Measurements from ENCODE around the gene TMSB4X. TPM values are rescaled to one million over a fixed set of nuclear protein-coding genes. Genes with fewer than 3 reads are reported as not detected.
"Not testable (repeated sequence)": the region's sequence is repeated elsewhere in the genome, so short reads cannot be mapped to it uniquely, and the experiment has no call there.

The TMSB4X gene
- total RNA-seq, 2 experiments from 2014 or later, result 6,072 to 7,639 TPM

GRCh38 chrX:12973561-12974304 is 1.2 kb upstream of the TMSB4X start:
- peaks cover 47% of the 10 kb centered on the region for H3K36me3 Mint-ChIP-seq
- H3K4me3 Mint-ChIP-seq, result peak overlapping the region; percentile 95
- no peak for ATAC-seq
- H3K9me3 Mint-ChIP-seq (ENCODE audit: low read depth), result no peaks in the 10 kb centered on the region
- peaks cover 37% of the 10 kb centered on the region for H3K4me1 Mint-ChIP-seq
- DNase-seq, result peak; percentile 73
- peak overlapping the region; percentile 98 for H3K27ac Mint-ChIP-seq
- H3K27me3 Mint-ChIP-seq, result no peaks in the 10 kb centered on the region
- CTCF ChIA-PET, result interaction anchor here (0.9 to 17.0 kb wide), 4 partner anchors 20 to 514 kb away, joined by 3 to 206 read pairs (median 52); no protein-coding TSS in a partner anchor

GRCh38 chrX:12974305-12974795 is 560 bp upstream of the TMSB4X start:
- Mint-ChIP-seq H3K4me3 (peak overlapping the region; percentile 95), H3K4me1 (peaks cover 34% of the 10 kb centered on the region), H3K27ac (peak overlapping the region; percentile 98), H3K9me3 (ENCODE audit: low read depth) (no peaks in the 10 kb centered on the region), H3K36me3 (peaks cover 48% of the 10 kb centered on the region), H3K27me3 (no peaks in the 10 kb centered on the region)
- DNase-seq (peak; percentile 72), ATAC-seq (peak; percentile 37)
- CTCF ChIA-PET, result interaction anchor here (0.9 to 17.0 kb wide), 5 partner anchors 21 to 513 kb away, joined by 3 to 206 read pairs (median 10); no protein-coding TSS in a partner anchor

- ATAC-seq (no peak), DNase-seq (no peak)
- no peaks in the 10 kb centered on the region for H3K9me3 Mint-ChIP-seq (ENCODE audit: low read depth)
- H3K27me3 Mint-ChIP-seq, result no peaks in the 10 kb centered on the region
- H3K4me3 Mint-ChIP-seq, result peak overlapping the region; percentile 95
- H3K4me1 Mint-ChIP-seq, result peaks cover 28% of the 10 kb centered on the region
- H3K36me3 Mint-ChIP-seq, result peaks cover 48% of the 10 kb centered on the region
- CTCF ChIA-PET, result interaction anchor here (0.7 to 17.0 kb wide), 5 partner anchors 22 to 113 kb away, joined by 3 to 206 read pairs (median 10); no protein-coding TSS in a partner anchor
- peak overlapping the region; percentile 98 for H3K27ac Mint-ChIP-seq
Observed at GRCh38 chrX:12975670-12975965, 708 bp downstream of the TMSB4X start.

DNA sequence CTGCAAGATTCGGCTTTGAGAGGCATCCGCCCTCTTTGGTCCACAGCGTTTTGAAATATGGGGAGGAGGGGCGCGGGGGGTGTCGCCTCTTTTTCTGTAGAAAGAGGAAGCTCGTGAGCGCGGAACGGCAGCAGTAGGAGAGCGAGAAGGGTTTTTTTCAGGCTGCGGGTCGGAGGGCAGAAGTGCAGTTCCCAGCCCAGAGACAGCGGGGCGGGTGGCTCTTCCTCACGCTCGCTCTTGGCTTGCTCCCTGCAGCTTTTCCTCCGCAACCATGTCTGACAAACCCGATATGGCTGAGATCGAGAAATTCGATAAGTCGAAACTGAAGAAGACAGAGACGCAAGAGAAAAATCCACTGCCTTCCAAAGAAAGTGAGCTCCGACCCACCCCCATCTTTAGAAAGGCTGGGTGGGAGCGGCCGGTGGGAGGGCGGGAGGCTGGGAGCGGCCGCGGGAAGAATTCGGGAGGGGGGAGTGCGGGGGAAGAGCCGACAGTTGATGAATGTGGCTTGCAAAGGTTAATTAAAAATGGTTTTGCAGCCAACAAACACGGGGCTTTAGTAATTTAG is 1.2 kb downstream of the TMSB4X start:
- Mint-ChIP-seq H3K36me3 (peaks cover 48% of the 10 kb centered on the region), H3K27ac (peak overlapping the region; percentile 98), H3K27me3 (no peaks in the 10 kb centered on the region), H3K4me3 (peak overlapping the region; percentile 95), H3K4me1 (peaks cover 27% of the 10 kb centered on the region), H3K9me3 (ENCODE audit: low read depth) (no peaks in the 10 kb centered on the region)
- CTCF ChIA-PET, result interaction anchor here (0.7 to 17.0 kb wide), 5 partner anchors 22 to 113 kb away, joined by 3 to 206 read pairs (median 10); no protein-coding TSS in a partner anchor
- no peak for ATAC-seq
- DNase-seq, result no peak

DNA sequence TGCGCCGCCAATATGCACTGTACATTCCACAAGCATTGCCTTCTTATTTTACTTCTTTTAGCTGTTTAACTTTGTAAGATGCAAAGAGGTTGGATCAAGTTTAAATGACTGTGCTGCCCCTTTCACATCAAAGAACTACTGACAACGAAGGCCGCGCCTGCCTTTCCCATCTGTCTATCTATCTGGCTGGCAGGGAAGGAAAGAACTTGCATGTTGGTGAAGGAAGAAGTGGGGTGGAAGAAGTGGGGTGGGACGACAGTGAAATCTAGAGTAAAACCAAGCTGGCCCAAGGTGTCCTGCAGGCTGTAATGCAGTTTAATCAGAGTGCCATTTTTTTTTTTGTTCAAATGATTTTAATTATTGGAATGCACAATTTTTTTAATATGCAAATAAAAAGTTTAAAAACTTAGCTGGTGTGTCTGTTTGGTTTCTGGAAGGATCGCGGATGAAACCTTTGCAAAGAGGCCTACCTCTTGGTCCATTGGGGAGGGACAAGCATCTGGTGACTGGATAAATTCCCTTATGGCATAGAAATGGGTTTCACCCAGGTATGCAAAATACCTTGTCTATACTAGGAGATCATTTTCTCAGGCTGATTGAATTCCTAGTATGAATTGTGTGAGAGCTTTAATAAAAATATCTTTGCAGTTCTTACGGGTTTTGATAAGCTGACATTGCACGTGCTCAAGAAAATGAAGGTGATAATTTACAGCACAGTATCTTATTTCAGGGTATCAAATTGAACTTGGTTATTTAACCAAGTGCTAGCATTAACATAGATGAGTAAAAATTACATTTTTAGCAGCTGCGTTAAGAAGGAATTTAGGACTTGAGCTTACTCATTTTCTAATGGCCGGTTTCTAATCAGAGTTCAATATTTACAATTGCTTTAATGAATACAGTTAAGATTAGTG is 2.2 kb downstream of the TMSB4X start:
- Mint-ChIP-seq H3K36me3 (peaks cover 46% of the 10 kb centered on the region), H3K27ac (peak overlapping the region; percentile 94), H3K4me1 (peaks cover 33% of the 10 kb centered on the region), H3K4me3 (peak overlapping the region; percentile 95)
- not testable (repeated sequence) for H3K27me3 Mint-ChIP-seq; H3K9me3 Mint-ChIP-seq (ENCODE audit: low read depth); ATAC-seq; DNase-seq
- CTCF ChIA-PET, result interaction anchor here (1.4 to 17.0 kb wide), 4 partner anchors 22 to 112 kb away, joined by 3 to 206 read pairs (median 61); no protein-coding TSS in a partner anchor

DNA sequence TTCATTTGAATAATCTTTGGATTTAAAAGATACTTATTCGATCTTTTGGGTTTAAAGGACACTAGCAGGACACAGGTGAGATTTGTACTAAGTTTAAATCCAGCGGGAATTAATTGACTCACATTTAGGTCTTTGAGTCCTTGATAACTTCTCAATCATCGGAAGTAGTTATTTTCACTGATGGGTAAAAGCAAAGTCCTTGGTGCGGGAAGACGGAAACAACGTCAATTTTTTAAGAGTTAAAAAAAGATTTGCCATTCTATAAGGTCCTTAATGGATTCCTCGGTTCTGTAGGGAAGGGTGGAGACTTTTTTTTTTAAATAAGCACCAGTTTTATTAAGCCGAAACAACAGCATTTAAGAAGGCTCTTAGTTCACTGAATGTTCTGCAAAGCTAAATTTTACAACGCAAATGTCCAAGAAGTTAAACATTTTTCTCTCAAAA is 2.9 kb downstream of the TMSB4X start:
- Mint-ChIP-seq H3K36me3 (peaks cover 41% of the 10 kb centered on the region), H3K4me3 (peak overlapping the region; percentile 95), H3K4me1 (peaks cover 36% of the 10 kb centered on the region), H3K9me3 (ENCODE audit: low read depth) (no peaks in the 10 kb centered on the region), H3K27me3 (no peaks in the 10 kb centered on the region), H3K27ac (peak overlapping the region; percentile 94)
- CTCF ChIA-PET, result interaction anchor here (1.6 to 17.0 kb wide), 6 partner anchors 24 to 111 kb away, joined by 4 to 206 read pairs (median 19); no protein-coding TSS in a partner anchor
- DNase-seq, result no peak
- ATAC-seq, result no peak

- peak; percentile 53 for ATAC-seq
- peak overlapping the region; percentile 95 for H3K4me3 Mint-ChIP-seq
- CTCF ChIA-PET, result interaction anchor here (1.6 to 17.0 kb wide), 6 partner anchors 25 to 111 kb away, joined by 4 to 206 read pairs (median 19); no protein-coding TSS in a partner anchor
Observed at GRCh38 chrX:12978205-12979025, 3.5 kb downstream of the TMSB4X start.

DNA sequence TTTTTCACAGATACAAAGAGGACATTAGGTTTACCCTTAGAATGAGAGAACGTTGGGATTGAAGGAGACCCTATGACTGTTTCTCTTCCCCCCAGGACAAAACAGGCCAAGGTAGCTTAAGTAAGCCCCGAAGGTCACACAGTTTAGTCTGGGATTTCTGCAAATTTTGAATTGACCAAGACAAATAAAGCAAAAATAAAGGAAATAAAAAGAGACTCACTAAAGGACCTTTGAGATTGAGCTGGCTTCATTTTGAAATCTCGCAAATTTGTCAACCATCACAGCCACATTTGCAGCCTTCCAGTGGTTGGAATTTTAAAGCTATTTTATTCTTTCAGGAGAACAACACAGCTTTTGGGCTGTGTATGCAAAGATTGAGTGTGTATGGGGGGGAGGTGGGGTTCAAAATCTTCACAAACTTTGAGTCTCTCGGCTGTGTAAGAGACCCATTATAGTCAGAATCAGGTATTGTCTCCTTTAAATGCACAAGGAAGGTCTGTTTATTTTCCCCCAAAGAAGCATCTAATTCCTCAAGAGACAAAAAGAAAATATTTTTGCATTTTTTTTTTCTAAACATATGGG is 4.2 kb downstream of the TMSB4X start:
- Mint-ChIP-seq H3K27me3 (no peaks in the 10 kb centered on the region), H3K4me3 (peak overlapping the region; percentile 95), H3K36me3 (peaks cover 39% of the 10 kb centered on the region), H3K9me3 (ENCODE audit: low read depth) (no peaks in the 10 kb centered on the region), H3K4me1 (peaks cover 44% of the 10 kb centered on the region), H3K27ac (peak overlapping the region; percentile 94)
- no peak for DNase-seq
- no peak for ATAC-seq
- CTCF ChIA-PET, result interaction anchor here (1.6 to 17.0 kb wide), 7 partner anchors 20 to 110 kb away, joined by 4 to 206 read pairs (median 9); no protein-coding TSS in a partner anchor

More at GRCh38 chrX:12978205-12979025, 3.5 kb downstream of the TMSB4X start:
- no peaks in the 10 kb centered on the region for H3K9me3 Mint-ChIP-seq (ENCODE audit: low read depth)
- no peaks in the 10 kb centered on the region for H3K27me3 Mint-ChIP-seq
- peak; percentile 88 for DNase-seq
- peak overlapping the region; percentile 94 for H3K27ac Mint-ChIP-seq
- H3K4me1 Mint-ChIP-seq, result peaks cover 37% of the 10 kb centered on the region
- H3K36me3 Mint-ChIP-seq, result peaks cover 40% of the 10 kb centered on the region

DNA sequence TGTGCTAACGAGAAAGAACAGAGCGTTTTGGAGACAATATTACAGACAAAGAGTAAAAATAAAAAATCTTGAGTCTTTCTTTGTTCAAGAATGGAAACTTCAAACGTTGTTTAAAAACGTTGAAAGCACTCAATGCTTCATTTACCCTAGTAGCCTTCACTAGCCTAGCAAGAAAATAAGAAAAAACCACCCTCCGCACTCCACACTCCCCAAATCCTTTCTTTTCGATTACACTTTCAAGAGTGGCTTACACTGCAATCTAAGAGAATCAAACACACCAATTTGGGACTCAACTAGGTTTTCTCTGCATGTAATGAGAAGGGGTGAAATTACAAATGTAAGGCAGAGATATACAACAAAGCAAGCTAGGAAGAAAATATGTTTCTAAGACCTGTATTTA is 4.7 kb downstream of the TMSB4X start:
- H3K27ac Mint-ChIP-seq, result peak overlapping the region; percentile 94
- no peak for ATAC-seq
- peak overlapping the region; percentile 95 for H3K4me3 Mint-ChIP-seq
- H3K9me3 Mint-ChIP-seq (ENCODE audit: low read depth), result no peaks in the 10 kb centered on the region
- CTCF ChIA-PET, result interaction anchor here (0.9 to 17.0 kb wide), 8 partner anchors 19 to 109 kb away, joined by 3 to 206 read pairs (median 7); no protein-coding TSS in a partner anchor
- no peak for DNase-seq
- H3K4me1 Mint-ChIP-seq, result peaks cover 49% of the 10 kb centered on the region
- H3K36me3 Mint-ChIP-seq, result peaks cover 38% of the 10 kb centered on the region
- H3K27me3 Mint-ChIP-seq, result no peaks in the 10 kb centered on the region

GRCh38 chrX:12980039-12980438 is 5.1 kb downstream of the TMSB4X start:
- H3K9me3 Mint-ChIP-seq (ENCODE audit: low read depth); ATAC-seq; H3K27me3 Mint-ChIP-seq: not testable (repeated sequence)
- Mint-ChIP-seq H3K4me3 (peak overlapping the region; percentile 95), H3K4me1 (peaks cover 52% of the 10 kb centered on the region), H3K36me3 (peaks cover 36% of the 10 kb centered on the region), H3K27ac (peak overlapping the region; percentile 94)
- CTCF ChIA-PET, result interaction anchor here (0.9 to 17.0 kb wide), 8 partner anchors 19 to 109 kb away, joined by 3 to 206 read pairs (median 7); no protein-coding TSS in a partner anchor
- DNase-seq, result peak; percentile 60

- Mint-ChIP-seq H3K4me3 (peak overlapping the region; percentile 29), H3K27me3 (no peaks in the 10 kb centered on the region), H3K4me1 (peaks cover 70% of the 10 kb centered on the region), H3K9me3 (ENCODE audit: low read depth) (no peaks in the 10 kb centered on the region), H3K27ac (peak overlapping the region; percentile 81), H3K36me3 (peaks cover 27% of the 10 kb centered on the region)
- ATAC-seq, result no peak
- CTCF ChIA-PET, result interaction anchor here (1.5 to 6.8 kb wide), 3 partner anchors 25 to 110 kb away, joined by 5 to 29 read pairs (median 8); no protein-coding TSS in a partner anchor
- no peak for DNase-seq
Observed at GRCh38 chrX:12981880-12982279, 7.0 kb downstream of the TMSB4X start.

Data from activated CD8-positive, alpha-beta memory T cell treated with anti-CD3 and anti-CD28 coated beads, Interleukin-2, amount 10 ng/mL, durations not matched to agents 7 days and 5 days (primary cell).